Measurements from ENCODE around the gene SNORC.
"Not testable (repeated sequence)": the region's sequence is repeated elsewhere in the genome, so short reads cannot be mapped to it uniquely, and the experiment has no call there.

SNORC gene

GRCh38 chr2:232901736-232902578 lies 31.9 kb downstream of the SNORC start:
- no peak for DNase-seq
- no peaks in the 10 kb centered on the region for H3K36me3 ChIP-seq
- H3K9me3 ChIP-seq (ENCODE audit: severe bottlenecking) = no peaks in the 10 kb centered on the region
- TF ChIP-seq CTCF (IDR thresholded peaks at IDR 0.05; ENCODE audit: low read depth, low read length) = no peak
- no peak overlapping the region for H3K4me3 ChIP-seq (ENCODE audit: low read depth, low read length)
- H3K27ac ChIP-seq = no peak overlapping the region
- H3K27me3 ChIP-seq (ENCODE audit: insufficient read depth, low read depth, severe bottlenecking) = no peaks in the 10 kb centered on the region

DNA sequence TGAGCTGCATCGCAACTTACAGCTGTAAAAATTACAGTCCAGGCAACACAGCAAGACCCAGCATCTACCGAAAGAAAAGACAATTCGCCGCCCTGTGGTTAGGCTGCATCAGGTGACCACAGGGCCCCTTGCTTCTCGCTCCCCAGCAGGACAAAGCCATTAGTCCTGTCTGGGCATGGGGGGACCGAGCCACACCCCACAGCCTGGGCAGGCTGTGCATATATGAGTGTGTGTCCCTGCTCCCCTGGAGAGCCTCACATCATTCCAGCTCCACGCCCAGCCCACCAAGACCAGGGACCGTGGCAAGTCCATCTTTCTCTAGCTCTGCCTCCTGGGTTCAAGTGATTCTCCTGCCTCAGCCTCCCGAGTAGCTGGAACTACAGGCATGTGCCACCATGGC lies 33.9 kb downstream of the SNORC start:
- no peak overlapping the region for H3K27ac ChIP-seq
- DNase-seq = no peak
- no peaks in the 10 kb centered on the region for H3K27me3 ChIP-seq (ENCODE audit: insufficient read depth, low read depth, severe bottlenecking)
- no peak overlapping the region for H3K4me3 ChIP-seq (ENCODE audit: low read depth, low read length)
- TF ChIP-seq CTCF (IDR thresholded peaks at IDR 0.05; ENCODE audit: low read depth, low read length) = no peak
- H3K9me3 ChIP-seq (ENCODE audit: severe bottlenecking) = no peaks in the 10 kb centered on the region
- no peaks in the 10 kb centered on the region for H3K36me3 ChIP-seq

DNA sequence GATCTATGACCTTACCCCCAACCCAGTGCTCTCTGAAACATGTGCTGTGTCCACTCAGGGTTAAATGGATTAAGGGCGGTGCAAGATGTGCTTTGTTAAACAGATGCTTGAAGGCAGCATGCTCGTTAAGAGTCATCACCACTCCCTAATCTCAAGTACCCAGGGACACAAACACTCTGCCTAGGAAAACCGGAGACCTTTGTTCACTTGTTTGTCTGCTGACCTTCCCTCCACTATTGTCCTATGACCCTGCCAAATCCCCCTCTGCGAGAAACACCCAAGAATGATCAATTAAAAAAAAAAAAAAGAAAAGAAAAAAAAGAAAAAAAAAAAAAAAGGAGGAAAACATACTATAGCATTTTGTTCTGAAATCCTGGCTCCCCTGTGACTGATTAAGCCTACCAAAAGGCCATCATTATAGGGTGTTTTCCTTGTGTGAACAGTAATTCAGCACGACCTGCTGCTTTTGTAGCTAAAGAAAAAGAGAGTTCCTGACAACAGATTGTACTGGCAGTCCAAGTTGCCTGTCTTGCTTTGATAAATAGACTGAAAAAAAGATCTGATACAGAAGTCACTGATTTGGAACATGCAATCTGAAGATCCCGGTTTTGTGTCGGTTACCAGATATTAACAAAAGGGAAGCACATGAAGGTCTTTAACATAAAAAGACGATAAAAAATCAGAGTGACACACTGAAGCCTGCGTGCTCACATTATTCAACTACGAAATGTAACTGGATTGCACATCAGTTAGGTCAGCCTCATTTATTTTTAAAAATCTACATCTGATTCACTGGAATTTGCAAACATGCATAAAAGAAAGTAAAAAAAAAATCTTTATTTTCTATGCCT lies 37.0 kb downstream of the SNORC start:
- DNase-seq; H3K4me3 ChIP-seq (ENCODE audit: low read depth, low read length); H3K9me3 ChIP-seq (ENCODE audit: severe bottlenecking); H3K36me3 ChIP-seq; H3K27me3 ChIP-seq (ENCODE audit: insufficient read depth, low read depth, severe bottlenecking): not testable (repeated sequence)
- peak overlapping the region; percentile 66 for H3K27ac ChIP-seq

- not testable (repeated sequence) for DNase-seq; H3K27ac ChIP-seq; H3K27me3 ChIP-seq (ENCODE audit: insufficient read depth, low read depth, severe bottlenecking); H3K4me3 ChIP-seq (ENCODE audit: low read depth, low read length); H3K9me3 ChIP-seq (ENCODE audit: severe bottlenecking); H3K36me3 ChIP-seq
These were observed 37.6 kb downstream of the SNORC start for GRCh38 chr2:232907718-232908085.

- Histone ChIP-seq H3K36me3 (no peaks in the 10 kb centered on the region), H3K9me3 (ENCODE audit: severe bottlenecking) (no peaks in the 10 kb centered on the region), H3K27ac (no peak overlapping the region), H3K27me3 (ENCODE audit: insufficient read depth, low read depth, severe bottlenecking) (no peaks in the 10 kb centered on the region), H3K4me3 (ENCODE audit: low read depth, low read length) (no peak overlapping the region)
- DNase-seq = no peak
- TF ChIP-seq CTCF (IDR thresholded peaks at IDR 0.05; ENCODE audit: low read depth, low read length) = no peak
These were observed 38.6 kb downstream of the SNORC start for GRCh38 chr2:232908695-232909094.

- no peak for TF ChIP-seq CTCF (IDR thresholded peaks at IDR 0.05; ENCODE audit: low read depth, low read length)
- no peak for DNase-seq
- H3K27ac ChIP-seq = no peak overlapping the region
- no peaks in the 10 kb centered on the region for H3K9me3 ChIP-seq (ENCODE audit: severe bottlenecking)
- no peak overlapping the region for H3K4me3 ChIP-seq (ENCODE audit: low read depth, low read length)
- no peaks in the 10 kb centered on the region for H3K36me3 ChIP-seq
- no peaks in the 10 kb centered on the region for H3K27me3 ChIP-seq (ENCODE audit: insufficient read depth, low read depth, severe bottlenecking)
These were observed 40.3 kb downstream of the SNORC start for GRCh38 chr2:232910376-232910775.
